ENCODE data around the gene RMND5B. TPM values are rescaled to one million over a fixed set of nuclear protein-coding genes. Genes with fewer than 3 reads are reported as not detected.

The RMND5B gene
- total and polyA plus RNA-seq, 2 of the 13 experiments (the other 11 are each of a cell fraction or from before 2014, with no cell fraction given), result 18.6 to 20.4 TPM

GRCh38 chr5:178145965-178146820 is 15.4 kb downstream of the RMND5B start (continued):
- peak; percentile 63; the same call in 1 of the 2 replicates for TF ChIP-seq KDM2A (CRISPR knock-in tag; IDR thresholded peaks at IDR 0.05; ENCODE audit: borderline replicate concordance, low read depth)

GRCh38 chr5:178147406-178147805 is 16.6 kb downstream of the RMND5B start:
- H3K4me3 ChIP-seq (replicated peaks in 1 of 3; ENCODE audit: insufficient read depth in 1 of 3, low read depth in 2 of 3, low read length in 3 of 3), result no peak overlapping the region
- in situ Hi-C loops (cut with HindIII; ENCODE audit: extremely low pct_ligation_motif_present, low pct_unique_long_range_greater_than_20kb) (loop anchor here (5.0 kb wide), 1 partner anchor 70 kb away; no protein-coding TSS in a partner anchor), intact Hi-C loops (cut with micrococcal nuclease; ENCODE audit: unreplicated experiment) (no loop called here)
- 90% methylated on average over 13 of the region's 15 CpGs for WGBS (ENCODE audit: low lambda C conversion rate)
- no peak for FAIRE-seq
- no peak overlapping the region for H3K27ac ChIP-seq (ENCODE audit: extremely low read length, insufficient read depth, low read length)
- no peak for ATAC-seq
- peaks cover 9% of the 10 kb centered on the region for H3K4me1 ChIP-seq (ENCODE audit: insufficient read depth, low read length)
- no peaks in the 10 kb centered on the region for H3K27me3 ChIP-seq (ENCODE audit: control insufficient read depth in 1 of 2, insufficient read depth in 2 of 2, low read length in 2 of 2)
- no peak overlapping the region for H3K4me2 ChIP-seq (ENCODE audit: low read depth, low read length)
- H3K9ac ChIP-seq (ENCODE audit: insufficient read depth, low read depth, low read length), result no peak overlapping the region
- peaks cover 3% of the 10 kb centered on the region; the same call in 1 of the 2 replicates for H4K20me1 ChIP-seq (ENCODE audit: insufficient read depth, low read length)
- CTCF ChIA-PET (ENCODE audit: low intra/inter-chr PET ratio, low total read pairs), result interaction anchor here (1.7 to 1.8 kb wide), 2 partner anchors 27 to 71 kb away, joined by 4 to 8 read pairs; no protein-coding TSS in a partner anchor
- no peaks in the 10 kb centered on the region for H3K9me3 ChIP-seq (ENCODE audit: low read length)
- no TSS peak for BruUV-seq (replicated peaks)
- POLR2A ChIA-PET, result no interaction called here
- H2AFZ ChIP-seq (ENCODE audit: low read length), result no peak overlapping the region
- TF ChIP-seq ISL2 (CRISPR knock-in tag; IDR thresholded peaks at IDR 0.05) (no peak), ZNF816 (CRISPR knock-in tag; IDR thresholded peaks at IDR 0.05; ENCODE audit: borderline replicate concordance) (no peak), RBFOX2 (IDR thresholded peaks at IDR 0.05; ENCODE audit: low read depth, low read length) (0 out of 2 replicates have a peak, but pooled peaks have one; percentile 22)
- no peaks in the 10 kb centered on the region for H3K79me2 ChIP-seq (ENCODE audit: insufficient read depth, low read length)
- DNase-seq (ENCODE audit: low spot score), result no peak
- H3K36me3 ChIP-seq (replicated peaks in 1 of 2; ENCODE audit: control insufficient read depth in 1 of 2, insufficient read depth in 2 of 2, low read length in 2 of 2), result peaks cover 39 to 72% of the 10 kb centered on the region in 2 experiments

Data from HepG2 (cell line).